GM23338 (cell line): ENCODE data around the gene IGSF21. TPM values are rescaled to one million over a fixed set of nuclear protein-coding genes. Genes with fewer than 3 reads are reported as not detected.

Experiments used
- ATAC-seq: fragments of 200-7000 bp; cut with Tn5 transposase; 3 replicates; pipeline ENCODE4 v1.9.1; 2020
- DNase-seq: peaks from one replicate; pipeline ENCODE4 v3.0.0-alpha.2; 2015; ENCODE audit warnings: low spot score
- H2AFZ ChIP-seq: fragments of 200-600 bp; sonication (generic); 2 replicates; pipeline ENCODE4 v1.8.0; 2016; ENCODE audit warnings: antibody characterized with exemption, mild to moderate bottlenecking, moderate library complexity
- H3F3A ChIP-seq: fragments of 200-600 bp; sonication (generic); replicated peaks from 2 replicates; pipeline ENCODE4 v1.8.0; 2017; ENCODE audit warnings: antibody characterized with exemption, mixed run types, low read depth
- H3K27ac ChIP-seq: fragments of 200-600 bp; sonication (generic); 2 replicates; pipeline ENCODE4 v1.6.1; 2016; ENCODE audit warnings: low read depth
- H3K27me3 ChIP-seq: fragments of 200-600 bp; sonication (generic); 2 replicates; pipeline ENCODE4 v1.8.0; 2016; ENCODE audit warnings: mild to moderate bottlenecking, mixed run types, moderate library complexity; ENCODE audit not compliant: insufficient read depth
- H3K36me3 ChIP-seq: fragments of 200-600 bp; sonication (generic); 2 replicates; pipeline ENCODE4 v1.8.0; 2016; ENCODE audit warnings: mild to moderate bottlenecking; ENCODE audit not compliant: insufficient read depth
- H3K4me1 ChIP-seq: fragments of 200-600 bp; sonication (generic); 2 replicates; pipeline ENCODE4 v1.8.0; 2016; ENCODE audit warnings: mild to moderate bottlenecking, moderate library complexity; ENCODE audit not compliant: insufficient read depth
- H3K4me2 ChIP-seq: fragments of 200-600 bp; sonication (generic); 2 replicates; pipeline ENCODE4 v1.7.1; 2017; ENCODE audit warnings: mixed run types
- H3K4me3 ChIP-seq: fragments of 200-600 bp; sonication (generic); 2 replicates; pipeline ENCODE4 v1.6.1; 2016; ENCODE audit warnings: mixed run types
- H3K79me2 ChIP-seq: fragments of 200-600 bp; sonication (generic); replicated peaks from 2 replicates; pipeline ENCODE4 v1.8.0; 2017; ENCODE audit warnings: mild to moderate bottlenecking; ENCODE audit not compliant: insufficient read depth
- H3K9me2 ChIP-seq: fragments of 200-600 bp; sonication (generic); 2 replicates; pipeline ENCODE4 v1.8.0; 2017; ENCODE audit not compliant: insufficient read depth
- H4K20me1 ChIP-seq: fragments of 200-600 bp; sonication (generic); replicated peaks from 2 replicates; pipeline ENCODE4 v1.8.0; 2017; ENCODE audit warnings: mild to moderate bottlenecking; ENCODE audit not compliant: insufficient read depth
- H3K27ac Mint-ChIP-seq: 2 replicates; pipeline ENCODE4 v1.8.0; 2020; ENCODE audit warnings: inconsistent platforms, mild to moderate bottlenecking, moderate library complexity, mixed read lengths
- H3K27me3 Mint-ChIP-seq: 3 replicates; pipeline ENCODE4 v1.8.0; 2022; ENCODE audit warnings: low read depth, mild to moderate bottlenecking, moderate library complexity, mixed read lengths, inconsistent platforms; ENCODE audit not compliant: insufficient read depth, poor library complexity
- H3K36me3 Mint-ChIP-seq: 3 replicates; pipeline ENCODE4 v1.8.0; 2021; ENCODE audit warnings: low read depth, mild to moderate bottlenecking, inconsistent platforms, moderate library complexity, mixed read lengths
- H3K4me1 Mint-ChIP-seq: 3 replicates; pipeline ENCODE4 v1.8.0; 2020; ENCODE audit warnings: mild to moderate bottlenecking, inconsistent platforms, mixed read lengths
- H3K4me3 Mint-ChIP-seq: 3 replicates; pipeline ENCODE4 v1.8.0; 2021; ENCODE audit warnings: moderate library complexity, mild to moderate bottlenecking, inconsistent platforms, mixed read lengths
- H3K9me3 Mint-ChIP-seq: 3 replicates; pipeline ENCODE4 v1.8.0; 2020; ENCODE audit warnings: moderate library complexity, mild to moderate bottlenecking, inconsistent platforms, mixed read lengths
- CREB1 ChIP-seq: fragments of 250-450 bp; sonication (Bioruptor Pico); IDR thresholded peaks from 2 replicates; pipeline ENCODE4 v1.5.0; 2020; ENCODE audit warnings: low read depth, mild to moderate bottlenecking, moderate library complexity
- EZH2 ChIP-seq: fragments of 200-600 bp; sonication (generic); IDR thresholded peaks from one replicate; pipeline ENCODE4 v1.8.0; 2017; ENCODE audit warnings: antibody characterized with exemption, mild to moderate bottlenecking, low read depth; ENCODE audit not compliant: unreplicated experiment
- EZH2phosphoT487 ChIP-seq: fragments of 200-600 bp; sonication (generic); IDR thresholded peaks from one replicate; pipeline ENCODE4 v1.8.1; 2018; ENCODE audit warnings: antibody characterized with exemption; ENCODE audit not compliant: unreplicated experiment
- JUNB ChIP-seq: IDR thresholded peaks from one replicate; pipeline ENCODE4 v1.6.1; 2016; ENCODE audit warnings: antibody characterized with exemption; ENCODE audit not compliant: unreplicated experiment
- NANOG ChIP-seq: IDR thresholded peaks from 2 replicates; pipeline ENCODE4 v1.6.1; 2016; ENCODE audit warnings: antibody characterized with exemption, borderline replicate concordance
- ZNF114 ChIP-seq: fragments of 250-450 bp; sonication (Bioruptor Pico); IDR thresholded peaks from 2 replicates; pipeline ENCODE4 v1.5.0; 2020; ENCODE audit warnings: mild to moderate bottlenecking, moderate library complexity
- ZNF331 ChIP-seq: fragments of 250-450 bp; sonication (Bioruptor Pico); IDR thresholded peaks from 2 replicates; pipeline ENCODE4 v1.5.0; 2020; ENCODE audit warnings: low read depth, mild to moderate bottlenecking, moderate library complexity
- polyA plus RNA-seq: library from polyadenylated mRNA; unstranded; fragments of >200 nt; fragmentation: Nextera tagmentation; extraction: Ambion mirVana; gene quantifications from 2 replicates; pipeline ENCODE4 v1.2.1, GENCODE V29; 2016
- total RNA-seq: library from RNA; depleted of rRNA; stranded (reverse); fragments of >200 nt; shearing (Covaris generic); gene quantifications from 2 replicates; pipeline ENCODE4 v1.2.3, GENCODE V29; 2014
- TF ChIP-seq, protein P1 (sequence below), 2 experiments: fragments of 200-600 bp in 1 of 2; sonication (generic) in 1 of 2; conservative IDR thresholded peaks; 2 replicates each; pipeline versions ENCODE4 v1.5.1 to v1.6.1; 2016 to 2017; ENCODE audit warnings: antibody characterized with exemption in 2 of 2, low read depth in 2 of 2, mild to moderate bottlenecking in 2 of 2, moderate library complexity in 1 of 2
- TF ChIP-seq, protein P2 (sequence below): fragments of 250-450 bp; sonication (Bioruptor Pico); IDR thresholded peaks from 2 replicates; pipeline ENCODE4 v1.5.0; 2020; ENCODE audit warnings: mild to moderate bottlenecking, moderate library complexity

The IGSF21 gene
- total and polyA plus RNA-seq, 2 experiments from 2014 or later = 15.6 to 15.7 TPM

DNA sequence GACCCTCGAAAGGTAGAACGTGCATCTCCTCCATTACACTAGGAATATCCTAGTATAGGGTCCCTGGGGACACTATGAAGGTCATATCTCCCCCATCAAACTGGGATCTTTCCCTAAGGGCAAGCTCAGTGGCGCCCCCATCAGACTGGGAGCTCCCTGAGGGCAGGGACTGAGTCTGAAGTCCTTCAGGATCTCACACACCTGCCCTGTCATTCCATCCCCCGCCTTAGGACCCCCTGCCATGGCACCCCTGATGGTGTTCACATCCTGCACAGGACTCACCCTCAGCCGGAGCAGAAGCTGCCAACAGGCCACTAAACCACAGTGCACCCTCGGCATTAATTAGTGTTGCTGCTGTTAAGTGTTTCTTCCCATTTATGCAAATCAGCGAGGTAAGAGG lies 50.4 kb downstream of the IGSF21 start:
- H3K4me2 ChIP-seq = no peak overlapping the region
- no peaks in the 10 kb centered on the region for H3K9me2 ChIP-seq
- no peaks in the 10 kb centered on the region for H3K27me3 ChIP-seq
- H3K79me2 ChIP-seq = no peaks in the 10 kb centered on the region
- Mint-ChIP-seq H3K27ac (no peak overlapping the region), H3K36me3 (no peaks in the 10 kb centered on the region; the same call in 2 of the 3 replicates), H3K27me3 (peaks cover 8% of the 10 kb centered on the region), H3K9me3 (no peaks in the 10 kb centered on the region), H3K4me1 (peaks cover 12% of the 10 kb centered on the region), H3K4me3 (no peak overlapping the region)
- H3K4me3 ChIP-seq = no peak overlapping the region
- TF ChIP-seq, protein P1, sequence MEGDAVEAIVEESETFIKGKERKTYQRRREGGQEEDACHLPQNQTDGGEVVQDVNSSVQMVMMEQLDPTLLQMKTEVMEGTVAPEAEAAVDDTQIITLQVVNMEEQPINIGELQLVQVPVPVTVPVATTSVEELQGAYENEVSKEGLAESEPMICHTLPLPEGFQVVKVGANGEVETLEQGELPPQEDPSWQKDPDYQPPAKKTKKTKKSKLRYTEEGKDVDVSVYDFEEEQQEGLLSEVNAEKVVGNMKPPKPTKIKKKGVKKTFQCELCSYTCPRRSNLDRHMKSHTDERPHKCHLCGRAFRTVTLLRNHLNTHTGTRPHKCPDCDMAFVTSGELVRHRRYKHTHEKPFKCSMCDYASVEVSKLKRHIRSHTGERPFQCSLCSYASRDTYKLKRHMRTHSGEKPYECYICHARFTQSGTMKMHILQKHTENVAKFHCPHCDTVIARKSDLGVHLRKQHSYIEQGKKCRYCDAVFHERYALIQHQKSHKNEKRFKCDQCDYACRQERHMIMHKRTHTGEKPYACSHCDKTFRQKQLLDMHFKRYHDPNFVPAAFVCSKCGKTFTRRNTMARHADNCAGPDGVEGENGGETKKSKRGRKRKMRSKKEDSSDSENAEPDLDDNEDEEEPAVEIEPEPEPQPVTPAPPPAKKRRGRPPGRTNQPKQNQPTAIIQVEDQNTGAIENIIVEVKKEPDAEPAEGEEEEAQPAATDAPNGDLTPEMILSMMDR (conservative IDR thresholded peaks at IDR 0.05; ENCODE audit: low read depth in 2 of 2) = peak; percentile 38 to 40
- TF ChIP-seq JUNB = no peak
- H4K20me1 ChIP-seq = no peaks in the 10 kb centered on the region
- DNase-seq (no peak), ATAC-seq (no peak)
- H3K36me3 ChIP-seq = no peaks in the 10 kb centered on the region
- no peak overlapping the region for H3K27ac ChIP-seq
- peaks cover 3% of the 10 kb centered on the region; the same call in 1 of the 2 replicates for H3K4me1 ChIP-seq
- H3F3A ChIP-seq = no peaks in the 10 kb centered on the region
- no peak overlapping the region for H2AFZ ChIP-seq

DNA sequence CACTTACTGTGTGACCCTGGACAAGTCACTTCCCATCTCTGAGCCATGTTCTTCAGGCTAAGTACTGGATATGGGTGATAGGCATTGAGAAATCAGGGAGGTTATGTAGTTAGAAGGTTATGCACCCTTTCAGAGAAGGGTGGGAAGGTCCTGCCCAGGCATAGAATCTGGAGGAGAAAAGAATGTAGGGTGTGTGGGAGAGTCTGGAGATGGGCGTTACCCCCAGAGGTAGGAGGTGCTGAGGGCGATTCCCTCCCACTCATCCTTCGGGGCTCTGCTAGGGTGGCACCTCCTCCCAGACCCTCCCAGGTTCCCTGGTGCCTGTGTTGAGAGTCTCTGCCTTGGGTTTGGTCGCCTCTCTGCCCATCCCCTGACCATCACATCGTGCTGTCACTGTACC lies 51.1 kb downstream of the IGSF21 start:
- H3K79me2 ChIP-seq = no peaks in the 10 kb centered on the region
- no peaks in the 10 kb centered on the region for H3K36me3 ChIP-seq
- no peak for ATAC-seq
- H3K9me2 ChIP-seq = no peaks in the 10 kb centered on the region
- no peaks in the 10 kb centered on the region for H4K20me1 ChIP-seq
- peaks cover 3% of the 10 kb centered on the region; the same call in 1 of the 2 replicates for H3K4me1 ChIP-seq
- no peaks in the 10 kb centered on the region for H3K9me3 Mint-ChIP-seq
- H3K4me3 ChIP-seq = no peak overlapping the region
- DNase-seq = no peak
- no peaks in the 10 kb centered on the region for H3K27me3 ChIP-seq
- H3K4me3 Mint-ChIP-seq = no peak overlapping the region
- no peak overlapping the region for H2AFZ ChIP-seq
- H3K27ac Mint-ChIP-seq = no peak overlapping the region
- no peaks in the 10 kb centered on the region for H3F3A ChIP-seq
- H3K27me3 Mint-ChIP-seq = peaks cover 8% of the 10 kb centered on the region
- peaks cover 12% of the 10 kb centered on the region for H3K4me1 Mint-ChIP-seq
- no peaks in the 10 kb centered on the region; the same call in 2 of the 3 replicates for H3K36me3 Mint-ChIP-seq
- no peak overlapping the region for H3K27ac ChIP-seq
- H3K4me2 ChIP-seq = no peak overlapping the region
- TF ChIP-seq EZH2 (no peak), JUNB (no peak), NANOG (no peak), ZNF114 (no peak), EZH2phosphoT487 (no peak), CREB1 (CRISPR knock-in tag) (no peak), ZNF331 (CRISPR knock-in tag) (no peak)
- TF ChIP-seq, protein P1 (conservative IDR thresholded peaks at IDR 0.05; ENCODE audit: low read depth in 2 of 2) = no peak
- TF ChIP-seq, protein P2, sequence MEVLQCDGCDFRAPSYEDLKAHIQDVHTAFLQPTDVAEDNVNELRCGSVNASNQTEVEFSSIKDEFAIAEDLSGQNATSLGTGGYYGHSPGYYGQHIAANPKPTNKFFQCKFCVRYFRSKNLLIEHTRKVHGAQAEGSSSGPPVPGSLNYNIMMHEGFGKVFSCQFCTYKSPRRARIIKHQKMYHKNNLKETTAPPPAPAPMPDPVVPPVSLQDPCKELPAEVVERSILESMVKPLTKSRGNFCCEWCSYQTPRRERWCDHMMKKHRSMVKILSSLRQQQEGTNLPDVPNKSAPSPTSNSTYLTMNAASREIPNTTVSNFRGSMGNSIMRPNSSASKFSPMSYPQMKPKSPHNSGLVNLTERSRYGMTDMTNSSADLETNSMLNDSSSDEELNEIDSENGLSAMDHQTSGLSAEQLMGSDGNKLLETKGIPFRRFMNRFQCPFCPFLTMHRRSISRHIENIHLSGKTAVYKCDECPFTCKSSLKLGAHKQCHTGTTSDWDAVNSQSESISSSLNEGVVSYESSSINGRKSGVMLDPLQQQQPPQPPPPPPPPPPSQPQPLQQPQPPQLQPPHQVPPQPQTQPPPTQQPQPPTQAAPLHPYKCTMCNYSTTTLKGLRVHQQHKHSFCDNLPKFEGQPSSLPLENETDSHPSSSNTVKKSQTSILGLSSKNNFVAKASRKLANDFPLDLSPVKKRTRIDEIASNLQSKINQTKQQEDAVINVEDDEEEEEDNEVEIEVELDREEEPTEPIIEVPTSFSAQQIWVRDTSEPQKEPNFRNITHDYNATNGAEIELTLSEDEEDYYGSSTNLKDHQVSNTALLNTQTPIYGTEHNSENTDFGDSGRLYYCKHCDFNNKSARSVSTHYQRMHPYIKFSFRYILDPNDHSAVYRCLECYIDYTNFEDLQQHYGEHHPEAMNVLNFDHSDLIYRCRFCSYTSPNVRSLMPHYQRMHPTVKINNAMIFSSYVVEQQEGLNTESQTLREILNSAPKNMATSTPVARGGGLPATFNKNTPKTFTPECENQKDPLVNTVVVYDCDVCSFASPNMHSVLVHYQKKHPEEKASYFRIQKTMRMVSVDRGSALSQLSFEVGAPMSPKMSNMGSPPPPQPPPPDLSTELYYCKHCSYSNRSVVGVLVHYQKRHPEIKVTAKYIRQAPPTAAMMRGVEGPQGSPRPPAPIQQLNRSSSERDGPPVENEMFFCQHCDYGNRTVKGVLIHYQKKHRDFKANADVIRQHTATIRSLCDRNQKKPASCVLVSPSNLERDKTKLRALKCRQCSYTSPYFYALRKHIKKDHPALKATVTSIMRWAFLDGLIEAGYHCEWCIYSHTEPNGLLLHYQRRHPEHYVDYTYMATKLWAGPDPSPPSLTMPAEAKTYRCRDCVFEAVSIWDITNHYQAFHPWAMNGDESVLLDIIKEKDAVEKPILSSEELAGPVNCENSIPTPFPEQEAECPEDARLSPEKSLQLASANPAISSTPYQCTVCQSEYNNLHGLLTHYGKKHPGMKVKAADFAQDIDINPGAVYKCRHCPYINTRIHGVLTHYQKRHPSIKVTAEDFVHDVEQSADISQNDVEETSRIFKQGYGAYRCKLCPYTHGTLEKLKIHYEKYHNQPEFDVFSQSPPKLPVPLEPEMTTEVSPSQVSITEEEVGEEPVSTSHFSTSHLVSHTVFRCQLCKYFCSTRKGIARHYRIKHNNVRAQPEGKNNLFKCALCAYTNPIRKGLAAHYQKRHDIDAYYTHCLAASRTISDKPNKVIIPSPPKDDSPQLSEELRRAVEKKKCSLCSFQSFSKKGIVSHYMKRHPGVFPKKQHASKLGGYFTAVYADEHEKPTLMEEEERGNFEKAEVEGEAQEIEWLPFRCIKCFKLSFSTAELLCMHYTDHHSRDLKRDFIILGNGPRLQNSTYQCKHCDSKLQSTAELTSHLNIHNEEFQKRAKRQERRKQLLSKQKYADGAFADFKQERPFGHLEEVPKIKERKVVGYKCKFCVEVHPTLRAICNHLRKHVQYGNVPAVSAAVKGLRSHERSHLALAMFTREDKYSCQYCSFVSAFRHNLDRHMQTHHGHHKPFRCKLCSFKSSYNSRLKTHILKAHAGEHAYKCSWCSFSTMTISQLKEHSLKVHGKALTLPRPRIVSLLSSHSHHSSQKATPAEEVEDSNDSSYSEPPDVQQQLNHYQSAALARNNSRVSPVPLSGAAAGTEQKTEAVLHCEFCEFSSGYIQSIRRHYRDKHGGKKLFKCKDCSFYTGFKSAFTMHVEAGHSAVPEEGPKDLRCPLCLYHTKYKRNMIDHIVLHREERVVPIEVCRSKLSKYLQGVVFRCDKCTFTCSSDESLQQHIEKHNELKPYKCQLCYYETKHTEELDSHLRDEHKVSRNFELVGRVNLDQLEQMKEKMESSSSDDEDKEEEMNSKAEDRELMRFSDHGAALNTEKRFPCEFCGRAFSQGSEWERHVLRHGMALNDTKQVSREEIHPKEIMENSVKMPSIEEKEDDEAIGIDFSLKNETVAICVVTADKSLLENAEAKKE = no peak
